Brain pericyte (primary cell): ENCODE measurements around the gene PDE10A.

Experiments
- DNase-seq: peaks from one replicate; pipeline ENCODE4 v3.0.0-alpha.2; 2012; ENCODE audit warnings: low read depth, low spot score

PDE10A gene

GRCh38 chr6:165662749-165663376 lies at the start of gene PDE10A:
Gene PDE10A, minus strand, starts transcription at chr6:165663241. Its CDS starts 430 bp downstream, at chr6:165662811.
- DNase-seq = no peak

- no peak for DNase-seq
Observed at GRCh38 chr6:165708985-165709576, 46.0 kb upstream of the PDE10A start.

- no peak for DNase-seq
Observed at GRCh38 chr6:165707067-165707853, 44.2 kb upstream of the PDE10A start.

GRCh38 chr6:165705941-165706340 lies 42.9 kb upstream of the PDE10A start:
- no peak for DNase-seq

- DNase-seq = peak; percentile 87
Observed at GRCh38 chr6:165704045-165704748, 41.2 kb upstream of the PDE10A start.

GRCh38 chr6:165702669-165703068 lies 39.6 kb upstream of the PDE10A start:
- no peak for DNase-seq

GRCh38 chr6:165701564-165702354 lies 38.7 kb upstream of the PDE10A start:
- DNase-seq = no peak

GRCh38 chr6:165701005-165701404 lies 38.0 kb upstream of the PDE10A start:
- no peak for DNase-seq

- DNase-seq = no peak
Observed at GRCh38 chr6:165698868-165699267, 35.8 kb upstream of the PDE10A start.

GRCh38 chr6:165697171-165697570 lies 34.1 kb upstream of the PDE10A start:
- no peak for DNase-seq

- DNase-seq = no peak
Observed at GRCh38 chr6:165695722-165696515, 32.9 kb upstream of the PDE10A start.

- no peak for DNase-seq
Observed at GRCh38 chr6:165694296-165694695, 31.3 kb upstream of the PDE10A start.

- DNase-seq = no peak
Observed at GRCh38 chr6:165692106-165692653, 29.1 kb upstream of the PDE10A start.

GRCh38 chr6:165689699-165690098 lies 26.7 kb upstream of the PDE10A start:
- no peak for DNase-seq

- DNase-seq = no peak
Observed at GRCh38 chr6:165686596-165687365, 23.7 kb upstream of the PDE10A start.

GRCh38 chr6:165685302-165685701 lies 22.3 kb upstream of the PDE10A start:
- DNase-seq = no peak

GRCh38 chr6:165684333-165684732 lies 21.3 kb upstream of the PDE10A start:
- no peak for DNase-seq

GRCh38 chr6:165680975-165681374 lies 17.9 kb upstream of the PDE10A start:
- no peak for DNase-seq

GRCh38 chr6:165679326-165679725 lies 16.3 kb upstream of the PDE10A start:
- DNase-seq = no peak
